H1 (cell line): Measurements from ENCODE around the gene PIEZO1. TPM values are rescaled to one million over a fixed set of nuclear protein-coding genes. Genes with fewer than 3 reads are reported as not detected.

ENCODE experiments used
- CEBPB ChIP-seq: IDR thresholded peaks from 2 replicates; pipeline ENCODE4 v1.6.1; 2012; ENCODE audit warnings: low read depth, low read length
- CTBP2 ChIP-seq: IDR thresholded peaks from 2 replicates; pipeline ENCODE4 v1.7.0; 2011; ENCODE audit warnings: borderline replicate concordance, mild to moderate bottlenecking, moderate library complexity, mixed read lengths, low read length; ENCODE audit not compliant: insufficient read depth, insufficient read length
- EGR1 ChIP-seq: IDR thresholded peaks from 2 replicates; pipeline ENCODE4 v1.6.1; 2011; ENCODE audit warnings: low read depth, low read length, borderline replicate concordance
- EP300 ChIP-seq, 2 experiments: IDR thresholded peaks; 1 replicate in 1 of 2; 2 replicates in 1 of 2; pipeline ENCODE4 v1.6.1; 2011 to 2012; ENCODE audit warnings: low read depth in 2 of 2, low read length in 2 of 2, mild to moderate bottlenecking in 2 of 2, borderline replicate concordance in 1 of 2, inconsistent platforms in 1 of 2, moderate library complexity in 1 of 2
- TAF1 ChIP-seq: IDR thresholded peaks from 2 replicates; pipeline ENCODE4 v1.6.1; 2011; ENCODE audit warnings: mild to moderate bottlenecking, low read depth, low read length
- polyA plus RNA-seq, 7 experiments: library from polyadenylated mRNA; depleted of rRNA in 3 of 7; stranded (reverse) in 5 of 7; unstranded in 2 of 7; fragments of >200 nt in 5 of 7; fragments of 200-250 nt in 2 of 7; gene quantifications; 1 replicate in 5 of 7; 2 replicates in 1 of 7; 4 replicates in 1 of 7; pipeline versions ENCODE4 v1.2.1 to v1.2.3, GENCODE V29; 2011 to 2013; ENCODE audit warnings: missing spikeins in 2 of 7, mixed read lengths in 2 of 7
- total RNA-seq: library from RNA; stranded (reverse); fragmentation: NEBNext Ultra II Directional; extraction: Animal tissue kit (Norgen Biotek cat#: 25700); gene quantifications from 2 replicates; pipeline ENCODE4 v1.2.1, GENCODE V29; 2021

The PIEZO1 gene
- total and polyA plus RNA-seq, 2 of the 8 experiments (the other 6 are each of a cell fraction or from before 2014, with no cell fraction given): 42.3 to 67.5 TPM

DNA sequence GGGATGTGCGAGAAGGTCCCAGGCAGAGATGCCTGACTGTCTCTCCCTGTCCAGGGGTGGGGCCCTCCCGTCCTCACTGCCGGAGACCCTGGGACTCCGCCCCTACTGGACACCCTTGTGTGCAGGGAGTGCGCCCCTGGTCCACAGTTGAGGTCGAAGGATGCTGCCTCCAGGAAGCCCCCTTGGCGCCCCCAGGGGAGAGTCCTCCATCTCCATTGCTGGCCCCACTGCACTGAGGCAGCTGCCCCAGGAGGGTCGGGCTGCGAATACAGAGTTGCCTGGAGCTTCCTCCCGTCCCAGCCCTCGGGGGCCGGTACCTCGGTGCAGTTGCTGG is 52.1 kb downstream of the PIEZO1 start (continued):
- no peak for TF ChIP-seq EGR1
- no peak for TF ChIP-seq CTBP2
- no peak for TF ChIP-seq CEBPB
- no peak for TF ChIP-seq TAF1
- TF ChIP-seq EP300 (IDR thresholded peaks at IDR 0.05; ENCODE audit: borderline replicate concordance in 1 of 2, low read depth in 2 of 2, low read length in 2 of 2): no peak
